IMR-90 (cell line): ENCODE measurements around the gene FOXI3. TPM values are rescaled to one million over a fixed set of nuclear protein-coding genes. Genes with fewer than 3 reads are reported as not detected.

ENCODE experiments used
- ATAC-seq: fragments of 200-7000 bp; cut with Tn5 transposase; 2 replicates; pipeline ENCODE4 v1.9.1; 2020; ENCODE audit warnings: low read depth, mild to moderate bottlenecking, moderate library complexity
- BruUV-seq: library from RNA; stranded (reverse); fragments of 400-500 nt; replicated peaks from 2 replicates; lab custom pipeline; 2021; lab: Mats Ljungman, UMichigan
- CTCF ChIA-PET: fragments of 300-600 bp; formaldehyde crosslinking; extraction: SDS; loops from one replicate; lab custom pipeline; 2021; ENCODE audit warnings: antibody characterized with exemption; lab: Yijun Ruan, JAX
- POLR2A ChIA-PET: fragments of 300-600 bp; sonication (Branson Sonifier 250); formaldehyde crosslinking; loops from one replicate; lab custom pipeline; 2022; ENCODE audit warnings: antibody characterized with exemption; ENCODE audit not compliant: unreplicated experiment; lab: Charles Lee
- DNase-seq: peaks from one replicate; pipeline ENCODE4 v3.0.0; 2013
- H2AFZ ChIP-seq: replicated peaks from 2 replicates; pipeline ENCODE3; 2013; ENCODE audit warnings: low read length, mild to moderate bottlenecking; ENCODE audit not compliant: poor library complexity
- H2AK5ac ChIP-seq: 2 replicates; pipeline ENCODE4 v1.6.1; 2013; ENCODE audit warnings: low read depth, low read length, inconsistent platforms
- H2AK9ac ChIP-seq: replicated peaks from 2 replicates; pipeline ENCODE3; 2013; ENCODE audit warnings: mild to moderate bottlenecking, low read depth, low read length, moderate library complexity; ENCODE audit not compliant: poor library complexity
- H2BK120ac ChIP-seq: 2 replicates; pipeline ENCODE4 v1.6.1; 2013; ENCODE audit warnings: low read depth, low read length, inconsistent platforms
- H2BK15ac ChIP-seq: 3 replicates; pipeline ENCODE4 v1.6.1; 2013; ENCODE audit warnings: low read depth, low read length, inconsistent platforms
- H2BK20ac ChIP-seq: 2 replicates; pipeline ENCODE4 v1.6.1; 2013; ENCODE audit warnings: low read depth, mild to moderate bottlenecking, inconsistent platforms, low read length, moderate library complexity
- H2BK5ac ChIP-seq: 2 replicates; pipeline ENCODE4 v1.6.1; 2013; ENCODE audit warnings: mild to moderate bottlenecking, low read depth, low read length, inconsistent platforms; ENCODE audit not compliant: poor library complexity, severe bottlenecking
- H3K14ac ChIP-seq: replicated peaks from 2 replicates; pipeline ENCODE4 v1.6.1; 2013; ENCODE audit warnings: low read depth, low read length, inconsistent platforms
- H3K18ac ChIP-seq: 2 replicates; pipeline ENCODE4 v1.6.1; 2013; ENCODE audit warnings: low read depth, low read length, control low read depth
- H3K23ac ChIP-seq: 2 replicates; pipeline ENCODE4 v1.6.1; 2013; ENCODE audit warnings: low read depth, low read length, inconsistent platforms
- H3K27ac ChIP-seq: 2 replicates; pipeline ENCODE4 v1.5.1; 2013; ENCODE audit warnings: mild to moderate bottlenecking, control low read depth, low read length; ENCODE audit not compliant: insufficient read depth
- H3K27me3 ChIP-seq: 2 replicates; pipeline ENCODE4 v1.6.1; 2013; ENCODE audit warnings: low read length; ENCODE audit not compliant: control insufficient read depth, insufficient read depth
- H3K36me3 ChIP-seq: 2 replicates; pipeline ENCODE4 v1.6.1; 2013; ENCODE audit warnings: low read length, mixed read lengths; ENCODE audit not compliant: control insufficient read depth, insufficient read depth
- H3K4ac ChIP-seq: 2 replicates; pipeline ENCODE4 v1.6.1; 2013; ENCODE audit warnings: low read depth, low read length, inconsistent platforms
- H3K4me1 ChIP-seq: 2 replicates; pipeline ENCODE4 v1.6.1; 2013; ENCODE audit warnings: low read length, mixed read lengths; ENCODE audit not compliant: control insufficient read depth, insufficient read depth
- H3K4me2 ChIP-seq: 2 replicates; pipeline ENCODE4 v1.6.1; 2013; ENCODE audit warnings: low read depth, mild to moderate bottlenecking, control low read depth, low read length, moderate library complexity
- H3K4me3 ChIP-seq: 2 replicates; pipeline ENCODE4 v1.5.1; 2013; ENCODE audit warnings: low read depth, mild to moderate bottlenecking, control low read depth, low read length, moderate library complexity; ENCODE audit not compliant: insufficient read depth
- H3K56ac ChIP-seq: 2 replicates; pipeline ENCODE4 v1.6.1; 2013; ENCODE audit warnings: low read length, inconsistent platforms; ENCODE audit not compliant: insufficient read depth; ENCODE audit errors: extremely low read depth
- H3K79me1 ChIP-seq, 2 experiments: 2 replicates each; pipeline ENCODE4 v1.6.1; 2013; ENCODE audit warnings: low read length in 2 of 2, inconsistent platforms in 1 of 2, low read depth in 1 of 2
- H3K9ac ChIP-seq: 2 replicates; pipeline ENCODE4 v1.6.1; 2013; ENCODE audit warnings: low read depth, low read length, control low read depth
- H3K9me1 ChIP-seq: 2 replicates; pipeline ENCODE4 v1.6.1; 2013; ENCODE audit warnings: low read length, inconsistent platforms; ENCODE audit not compliant: insufficient read depth
- H3K9me3 ChIP-seq: 2 replicates; pipeline ENCODE4 v1.6.1; 2013; ENCODE audit warnings: low read length; ENCODE audit not compliant: control insufficient read depth, insufficient read depth
- H4K20me1 ChIP-seq: 2 replicates; pipeline ENCODE4 v1.6.1; 2013; ENCODE audit warnings: low read length, inconsistent platforms; ENCODE audit not compliant: insufficient read depth
- H4K5ac ChIP-seq: 2 replicates; pipeline ENCODE4 v1.6.1; 2013; ENCODE audit warnings: mild to moderate bottlenecking, low read depth, low read length, control low read depth
- H4K8ac ChIP-seq, 2 experiments: 2 replicates each; pipeline ENCODE4 v1.6.1; 2013; ENCODE audit warnings: low read depth in 2 of 2, low read length in 2 of 2, control low read depth in 1 of 2, inconsistent platforms in 1 of 2
- H4K91ac ChIP-seq: 2 replicates; pipeline ENCODE4 v1.6.1; 2013; ENCODE audit warnings: low read depth, low read length, inconsistent platforms; ENCODE audit not compliant: insufficient read depth
- BHLHE40 ChIP-seq: fragments of 150-350 bp; IDR thresholded peaks from 2 replicates; pipeline ENCODE4 v1.6.1; 2016; ENCODE audit warnings: mild to moderate bottlenecking, low read depth, low read length
- CEBPB ChIP-seq: IDR thresholded peaks from 2 replicates; pipeline ENCODE4 v1.6.1; 2012; ENCODE audit warnings: low read depth, low read length, improper control_type of control experiment
- CHD1 ChIP-seq: IDR thresholded peaks from 2 replicates; pipeline ENCODE4 v1.6.1; 2012; ENCODE audit warnings: low read depth, low read length, improper control_type of control experiment
- FOS ChIP-seq: fragments of 150-350 bp; IDR thresholded peaks from 2 replicates; pipeline ENCODE4 v1.6.1; 2016; ENCODE audit warnings: low read depth, low read length
- MAFK ChIP-seq: IDR thresholded peaks from 2 replicates; pipeline ENCODE4 v1.6.1; 2012; ENCODE audit warnings: low read depth, low read length, improper control_type of control experiment
- MAZ ChIP-seq: IDR thresholded peaks from 2 replicates; pipeline ENCODE4 v1.6.1; 2012; ENCODE audit warnings: low read depth, mild to moderate bottlenecking, low read length, improper control_type of control experiment, moderate library complexity, borderline replicate concordance
- MXI1 ChIP-seq: IDR thresholded peaks from 2 replicates; pipeline ENCODE4 v1.6.1; 2012; ENCODE audit warnings: low read depth, mild to moderate bottlenecking, low read length, moderate library complexity, borderline replicate concordance
- NFE2L2 ChIP-seq: fragments of 150-350 bp; IDR thresholded peaks from 2 replicates; pipeline ENCODE4 v1.6.1; 2016; ENCODE audit warnings: low read depth, mild to moderate bottlenecking, low read length
- POLR2A ChIP-seq: IDR thresholded peaks from 2 replicates; pipeline ENCODE4 v1.6.1; 2012; ENCODE audit warnings: mild to moderate bottlenecking, low read depth, low read length
- RAD21 ChIP-seq: IDR thresholded peaks from 2 replicates; pipeline ENCODE4 v1.6.1; 2012; ENCODE audit warnings: low read length, improper control_type of control experiment
- RCOR1 ChIP-seq: IDR thresholded peaks from 2 replicates; pipeline ENCODE4 v1.6.1; 2012; ENCODE audit warnings: mild to moderate bottlenecking, low read length, improper control_type of control experiment; ENCODE audit not compliant: insufficient replicate concordance
- RFX5 ChIP-seq: IDR thresholded peaks from 2 replicates; pipeline ENCODE4 v1.8.0; 2012; ENCODE audit warnings: low read depth, mild to moderate bottlenecking, low read length, moderate library complexity
- SMC3 ChIP-seq: fragments of 150-350 bp; IDR thresholded peaks from 2 replicates; pipeline ENCODE4 v1.6.1; 2016; ENCODE audit warnings: low read depth, mild to moderate bottlenecking, antibody characterized with exemption, low read length, moderate library complexity
- WGBS, 2 experiments: methylation state at CpG; one replicate each; pipeline versions ENCODE4 v1.1.5 to v1.1.7; 2013; ENCODE audit warnings: missing lambda C conversion rate in 2 of 2; ENCODE audit not compliant: insufficient read length in 1 of 2; ENCODE audit errors: extremely low coverage in 2 of 2; 5-methylcytosine and 5-hydroxymethylcytosine counted together
- dilution Hi-C: fragments of 300-500 bp; cut with HindIII; formaldehyde crosslinking; loops from one replicate; pipeline ENCODE4 v1.14.3; 2018; ENCODE audit warnings: low sequenced_read_pairs; ENCODE audit not compliant: unreplicated experiment
- in situ Hi-C: fragments of 300-500 bp; cut with MboI; formaldehyde crosslinking; loops from 3 replicates; pipeline ENCODE4 v1.14.3; 2019; ENCODE audit warnings: low sequenced_read_pairs, inconsistent platforms, mixed read lengths
- intact Hi-C: fragments of 100-400 bp; cut with micrococcal nuclease; formaldehyde crosslinking; loops from 2 replicates; pipeline ENCODE4 v1.10.0; 2022
- polyA plus RNA-seq, 3 experiments: library from polyadenylated mRNA; depleted of rRNA; stranded (reverse); fragments of >200 nt; gene quantifications; 2 replicates each; pipeline ENCODE4 v1.2.3, GENCODE V29; 2012; ENCODE audit warnings: low replicate concordance in 1 of 3
- total RNA-seq: library from RNA; depleted of rRNA; stranded (reverse); fragments of >200 nt; gene quantifications from 2 replicates; pipeline ENCODE4 v1.2.3, GENCODE V29; 2012
- TF ChIP-seq, protein P1 (sequence below): conservative IDR thresholded peaks from 2 replicates; pipeline ENCODE4 v1.5.1; 2012; ENCODE audit warnings: mild to moderate bottlenecking, low read depth, low read length, improper control_type of control experiment
- TF ChIP-seq, protein P2 (sequence below): fragments of 150-350 bp; IDR thresholded peaks from 2 replicates; pipeline ENCODE4 v1.6.1; 2017; ENCODE audit warnings: mild to moderate bottlenecking, antibody characterized with exemption, low read length, low read depth
- TF ChIP-seq, protein P3 (sequence below): fragments of 150-350 bp; IDR thresholded peaks from 2 replicates; pipeline ENCODE4 v1.6.1; 2016; ENCODE audit warnings: low read depth, mild to moderate bottlenecking, low read length, moderate library complexity, borderline replicate concordance

The FOXI3 gene
- total and polyA plus RNA-seq, 2 of the 4 experiments (the other 2 are of a cell fraction) = not detected

DNA sequence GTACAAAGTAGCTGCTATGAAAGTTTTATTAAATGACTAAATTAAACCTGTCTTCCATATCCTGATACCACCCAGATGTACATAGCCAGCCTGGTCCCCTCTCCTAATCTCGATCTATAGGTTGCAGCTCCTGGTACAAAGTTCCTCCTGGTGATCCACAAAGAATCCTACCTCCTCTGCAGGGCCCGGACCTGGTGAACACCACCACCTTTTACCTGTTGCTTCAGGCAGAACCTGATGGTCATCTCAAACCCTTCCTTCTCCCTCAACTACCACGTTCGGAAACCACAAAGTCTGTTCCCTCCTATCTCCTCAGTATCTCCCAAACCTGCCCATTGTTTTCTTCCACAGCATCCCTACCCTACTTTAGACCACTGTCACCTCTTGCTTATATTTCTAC is 15.5 kb downstream of the FOXI3 start:
- Histone ChIP-seq H2AK5ac (no peak overlapping the region), H3K4me2 (no peak overlapping the region), H3K79me1 (no peaks in the 10 kb centered on the region), H2AFZ (no peak overlapping the region), H2AK9ac (no peak overlapping the region), H3K56ac (no peak overlapping the region), H3K18ac (no peak overlapping the region), H3K23ac (no peak overlapping the region), H4K5ac (no peak overlapping the region), H3K27me3 (no peaks in the 10 kb centered on the region), H4K20me1 (no peaks in the 10 kb centered on the region), H3K4me1 (no peaks in the 10 kb centered on the region), H3K9me3 (no peaks in the 10 kb centered on the region), H3K4ac (no peak overlapping the region), H3K27ac (no peak overlapping the region), H3K9ac (no peak overlapping the region), H4K8ac (no peak overlapping the region), H2BK20ac (no peak overlapping the region), H2BK15ac (no peak overlapping the region), H3K14ac (no peak overlapping the region), H2BK120ac (no peak overlapping the region), H3K4me3 (no peak overlapping the region), H3K9me1 (no peaks in the 10 kb centered on the region), H3K36me3 (no peaks in the 10 kb centered on the region), H2BK5ac (no peak overlapping the region), H4K91ac (no peak overlapping the region)
- in situ Hi-C loops (no loop called here), intact Hi-C loops (no loop called here), dilution Hi-C loops (no loop called here)
- DNase-seq = no peak
- ChIA-PET POLR2A (no interaction called here), CTCF (no interaction called here)
- WGBS, 2 experiments = 21% methylated on average over 4 of the region's 4 CpGs; no CpG with 5 or more reads in 1 of the 2 experiments
- BruUV-seq = no TSS peak
- TF ChIP-seq POLR2A (no peak), SMC3 (no peak), MAFK (no peak), CHD1 (no peak), CEBPB (no peak), RCOR1 (no peak), RAD21 (no peak), BHLHE40 (no peak), FOS (no peak), MXI1 (no peak), NFE2L2 (no peak), MAZ (no peak), RFX5 (no peak)
- TF ChIP-seq, protein P1, sequence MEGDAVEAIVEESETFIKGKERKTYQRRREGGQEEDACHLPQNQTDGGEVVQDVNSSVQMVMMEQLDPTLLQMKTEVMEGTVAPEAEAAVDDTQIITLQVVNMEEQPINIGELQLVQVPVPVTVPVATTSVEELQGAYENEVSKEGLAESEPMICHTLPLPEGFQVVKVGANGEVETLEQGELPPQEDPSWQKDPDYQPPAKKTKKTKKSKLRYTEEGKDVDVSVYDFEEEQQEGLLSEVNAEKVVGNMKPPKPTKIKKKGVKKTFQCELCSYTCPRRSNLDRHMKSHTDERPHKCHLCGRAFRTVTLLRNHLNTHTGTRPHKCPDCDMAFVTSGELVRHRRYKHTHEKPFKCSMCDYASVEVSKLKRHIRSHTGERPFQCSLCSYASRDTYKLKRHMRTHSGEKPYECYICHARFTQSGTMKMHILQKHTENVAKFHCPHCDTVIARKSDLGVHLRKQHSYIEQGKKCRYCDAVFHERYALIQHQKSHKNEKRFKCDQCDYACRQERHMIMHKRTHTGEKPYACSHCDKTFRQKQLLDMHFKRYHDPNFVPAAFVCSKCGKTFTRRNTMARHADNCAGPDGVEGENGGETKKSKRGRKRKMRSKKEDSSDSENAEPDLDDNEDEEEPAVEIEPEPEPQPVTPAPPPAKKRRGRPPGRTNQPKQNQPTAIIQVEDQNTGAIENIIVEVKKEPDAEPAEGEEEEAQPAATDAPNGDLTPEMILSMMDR = no peak
- TF ChIP-seq, protein P2, sequence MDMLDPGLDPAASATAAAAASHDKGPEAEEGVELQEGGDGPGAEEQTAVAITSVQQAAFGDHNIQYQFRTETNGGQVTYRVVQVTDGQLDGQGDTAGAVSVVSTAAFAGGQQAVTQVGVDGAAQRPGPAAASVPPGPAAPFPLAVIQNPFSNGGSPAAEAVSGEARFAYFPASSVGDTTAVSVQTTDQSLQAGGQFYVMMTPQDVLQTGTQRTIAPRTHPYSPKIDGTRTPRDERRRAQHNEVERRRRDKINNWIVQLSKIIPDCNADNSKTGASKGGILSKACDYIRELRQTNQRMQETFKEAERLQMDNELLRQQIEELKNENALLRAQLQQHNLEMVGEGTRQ = no peak
- TF ChIP-seq, protein P3, sequence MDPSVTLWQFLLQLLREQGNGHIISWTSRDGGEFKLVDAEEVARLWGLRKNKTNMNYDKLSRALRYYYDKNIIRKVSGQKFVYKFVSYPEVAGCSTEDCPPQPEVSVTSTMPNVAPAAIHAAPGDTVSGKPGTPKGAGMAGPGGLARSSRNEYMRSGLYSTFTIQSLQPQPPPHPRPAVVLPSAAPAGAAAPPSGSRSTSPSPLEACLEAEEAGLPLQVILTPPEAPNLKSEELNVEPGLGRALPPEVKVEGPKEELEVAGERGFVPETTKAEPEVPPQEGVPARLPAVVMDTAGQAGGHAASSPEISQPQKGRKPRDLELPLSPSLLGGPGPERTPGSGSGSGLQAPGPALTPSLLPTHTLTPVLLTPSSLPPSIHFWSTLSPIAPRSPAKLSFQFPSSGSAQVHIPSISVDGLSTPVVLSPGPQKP = no peak
- no peak for ATAC-seq
